Brain microvascular endothelial cell (primary cell): ENCODE results near the gene EME2.

ENCODE experiments used
- DNase-seq: peaks from one replicate; pipeline ENCODE4 v3.0.0-alpha.2; 2020
- H3K27ac ChIP-seq: fragments of 250-450 bp; sonication (Bioruptor Pico); 2 replicates; pipeline ENCODE4 v1.5.1; 2020; ENCODE audit warnings: mild to moderate bottlenecking, moderate library complexity
- H3K27me3 ChIP-seq: fragments of 250-450 bp; sonication (Bioruptor Pico); replicated peaks from 2 replicates; pipeline ENCODE4 v1.5.1; 2020; ENCODE audit warnings: mild to moderate bottlenecking
- H3K36me3 ChIP-seq: fragments of 250-450 bp; sonication (Bioruptor Pico); replicated peaks from 2 replicates; pipeline ENCODE4 v1.5.1; 2020; ENCODE audit warnings: mild to moderate bottlenecking
- H3K4me3 ChIP-seq: 2 replicates; pipeline ENCODE4 v1.5.1; 2011; ENCODE audit warnings: low read depth, mild to moderate bottlenecking, control low read depth, low read length, moderate library complexity
- CTCF ChIP-seq: IDR thresholded peaks from 2 replicates; pipeline ENCODE4 v1.5.1; 2011; ENCODE audit warnings: low read depth, mild to moderate bottlenecking, moderate library complexity, low read length, control low read depth, inconsistent platforms; ENCODE audit errors: missing control alignments
- in situ Hi-C: cut with HindIII; loops from 2 replicates; pipeline ENCODE4 v1.10.0; 2017; ENCODE audit warnings: low sequenced_read_pairs, low pct_ligation_motif_present

EME2 gene

GRCh38 chr16:1772362-1772907, at the start of gene EME2:
TSS of gene EME2 (plus strand) at chr16:1772810. CDS start at chr16:1773228, 418 bp downstream.
- Histone ChIP-seq H3K27me3 (no peaks in the 10 kb centered on the region), H3K4me3 (peak within 1 kb of the TSS; percentile 79), H3K36me3 (peaks cover 44% of the 10 kb centered on the region), H3K27ac (peak within 1 kb of the TSS; percentile 63)
- in situ Hi-C loops: no loop called here
- TF ChIP-seq CTCF: no peak
- no peak for DNase-seq

GRCh38 chr16:1723450-1724147, 49.0 kb upstream of the EME2 start:
- peaks cover 26% of the 10 kb centered on the region for H3K36me3 ChIP-seq
- in situ Hi-C loops: no loop called here
- H3K27me3 ChIP-seq: no peaks in the 10 kb centered on the region
- peak; percentile 49 for DNase-seq
- no peak overlapping the region for H3K27ac ChIP-seq
- TF ChIP-seq CTCF: peak; percentile 79
- H3K4me3 ChIP-seq: no peak overlapping the region

GRCh38 chr16:1724491-1724890, 48.1 kb upstream of the EME2 start:
- Histone ChIP-seq H3K27me3 (no peaks in the 10 kb centered on the region), H3K36me3 (peaks cover 33% of the 10 kb centered on the region), H3K4me3 (no peak overlapping the region), H3K27ac (no peak overlapping the region)
- DNase-seq: no peak
- in situ Hi-C loops: no loop called here
- no peak for TF ChIP-seq CTCF

- H3K27ac ChIP-seq: no peak overlapping the region
- H3K27me3 ChIP-seq: no peaks in the 10 kb centered on the region
- no peak overlapping the region for H3K4me3 ChIP-seq
- in situ Hi-C loops: no loop called here
- no peak for DNase-seq
- H3K36me3 ChIP-seq: peaks cover 43% of the 10 kb centered on the region
- TF ChIP-seq CTCF: no peak
Observed at GRCh38 chr16:1726661-1727502, 45.7 kb upstream of the EME2 start.

- no peak for DNase-seq
- no peak overlapping the region for H3K27ac ChIP-seq
- TF ChIP-seq CTCF: no peak
- H3K27me3 ChIP-seq: no peaks in the 10 kb centered on the region
- no peak overlapping the region for H3K4me3 ChIP-seq
- in situ Hi-C loops: no loop called here
- H3K36me3 ChIP-seq: peaks cover 43% of the 10 kb centered on the region
Observed at GRCh38 chr16:1727651-1728624, 44.7 kb upstream of the EME2 start.
